Measurements from ENCODE around the gene NEK6. TPM values are rescaled to one million over a fixed set of nuclear protein-coding genes. Genes with fewer than 3 reads are reported as not detected.

Gene NEK6
- total RNA-seq, 1 donor from 2014 or later = 15.7 TPM

DNA sequence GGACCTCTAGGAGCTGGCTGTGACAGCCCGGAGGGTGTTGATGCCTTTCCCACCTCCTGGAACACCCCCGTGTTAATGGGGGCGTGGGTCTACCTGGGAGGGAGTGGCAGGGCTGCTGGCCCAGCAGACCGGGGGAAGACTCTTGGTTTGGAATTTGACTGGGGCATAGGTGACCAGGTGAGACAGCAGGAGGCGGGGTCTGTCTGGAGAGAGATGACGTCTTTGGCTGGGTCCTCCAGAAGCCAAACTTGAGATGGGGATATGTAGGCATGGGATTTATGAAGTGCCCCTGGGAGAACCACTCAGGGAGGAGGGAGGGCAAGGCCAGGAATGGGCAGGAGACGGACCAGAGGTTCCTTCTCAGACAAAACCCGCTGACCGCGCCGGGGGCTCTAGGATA is 42.6 kb downstream of the NEK6 start:
- no peaks in the 10 kb centered on the region for H3K9me3 ChIP-seq (ENCODE audit: control insufficient read depth in 3 of 3, low read length in 3 of 3)
- H3K36me3 ChIP-seq (ENCODE audit: control insufficient read depth in 3 of 3, insufficient read depth in 3 of 3, low read length in 3 of 3) = peaks cover 2 to 15% (median 4%) of the 10 kb centered on the region in 3 donors
- peaks cover 0 to 9% (median 0%) of the 10 kb centered on the region in 3 donors for H3K27me3 ChIP-seq (ENCODE audit: control insufficient read depth in 3 of 3, insufficient read depth in 3 of 3, low read length in 3 of 3)
- H3K4me1 ChIP-seq (ENCODE audit: control insufficient read depth in 3 of 3, insufficient read depth in 3 of 3, low read length in 3 of 3) = peaks cover 26 to 29% (median 26%) of the 10 kb centered on the region in 3 donors
- H3K4me3 ChIP-seq (ENCODE audit: low read length in 3 of 3) = no peak overlapping the region
- H3K9ac ChIP-seq (ENCODE audit: low read depth in 1 of 3, low read length in 3 of 3) = no peak overlapping the region
- no peak overlapping the region for H3K27ac ChIP-seq (ENCODE audit: low read depth, low read length)

GRCh38 chr9:124302921-124303320 is 45.2 kb downstream of the NEK6 start:
- Histone ChIP-seq H3K4me3 (ENCODE audit: low read length in 3 of 3) (no peak overlapping the region), H3K27ac (ENCODE audit: low read depth, low read length) (no peak overlapping the region), H3K4me1 (ENCODE audit: control insufficient read depth in 3 of 3, insufficient read depth in 3 of 3, low read length in 3 of 3) (peaks cover 0 to 5% (median under 1%) of the 10 kb centered on the region in 3 donors), H3K36me3 (ENCODE audit: control insufficient read depth in 3 of 3, insufficient read depth in 3 of 3, low read length in 3 of 3) (peaks cover 2 to 18% (median 4%) of the 10 kb centered on the region in 3 donors), H3K27me3 (ENCODE audit: control insufficient read depth in 3 of 3, insufficient read depth in 3 of 3, low read length in 3 of 3) (peaks cover 0 to 4% (median 0%) of the 10 kb centered on the region in 3 donors), H3K9ac (ENCODE audit: low read depth in 1 of 3, low read length in 3 of 3) (no peak overlapping the region), H3K9me3 (ENCODE audit: control insufficient read depth in 3 of 3, low read length in 3 of 3) (no peaks in the 10 kb centered on the region)

DNA sequence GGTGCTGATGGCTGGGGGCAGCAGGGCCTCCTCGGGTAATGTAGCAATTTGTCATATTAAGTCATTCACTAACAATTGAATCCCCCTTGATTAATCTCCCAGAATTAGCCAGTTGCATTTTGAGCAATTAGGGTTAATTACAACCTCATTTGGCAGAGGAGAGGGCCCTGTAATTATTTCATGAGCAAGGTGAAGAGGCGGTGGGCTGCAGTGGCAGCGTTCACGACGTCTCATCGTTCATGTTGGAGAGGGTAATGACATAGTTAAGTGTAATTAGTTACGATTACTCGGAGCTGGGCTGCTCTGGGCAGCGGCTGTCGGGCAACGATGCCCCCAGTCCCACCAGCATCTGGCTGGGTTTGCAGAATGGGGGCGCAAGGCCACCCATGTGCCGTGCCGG is 46.0 kb downstream of the NEK6 start:
- Histone ChIP-seq H3K27ac (ENCODE audit: low read depth, low read length) (no peak overlapping the region), H3K9ac (ENCODE audit: low read depth in 1 of 3, low read length in 3 of 3) (no peak overlapping the region), H3K4me1 (ENCODE audit: control insufficient read depth in 3 of 3, insufficient read depth in 3 of 3, low read length in 3 of 3) (peaks cover 0 to 4% (median 0%) of the 10 kb centered on the region in 3 donors), H3K4me3 (ENCODE audit: low read length in 3 of 3) (no peak overlapping the region), H3K36me3 (ENCODE audit: control insufficient read depth in 3 of 3, insufficient read depth in 3 of 3, low read length in 3 of 3) (peaks cover 2 to 18% (median 4%) of the 10 kb centered on the region in 3 donors), H3K27me3 (ENCODE audit: control insufficient read depth in 3 of 3, insufficient read depth in 3 of 3, low read length in 3 of 3) (no peaks in the 10 kb centered on the region), H3K9me3 (ENCODE audit: control insufficient read depth in 3 of 3, low read length in 3 of 3) (no peaks in the 10 kb centered on the region)

- no peaks in the 10 kb centered on the region for H3K27me3 ChIP-seq (ENCODE audit: control insufficient read depth in 3 of 3, insufficient read depth in 3 of 3, low read length in 3 of 3)
- no peak overlapping the region for H3K9ac ChIP-seq (ENCODE audit: low read depth in 1 of 3, low read length in 3 of 3)
- no peak overlapping the region for H3K27ac ChIP-seq (ENCODE audit: low read depth, low read length)
- no peak overlapping the region for H3K4me3 ChIP-seq (ENCODE audit: low read length in 3 of 3)
- peaks cover 0 to under 1% (median 0%) of the 10 kb centered on the region in 3 donors for H3K4me1 ChIP-seq (ENCODE audit: control insufficient read depth in 3 of 3, insufficient read depth in 3 of 3, low read length in 3 of 3)
- H3K9me3 ChIP-seq (ENCODE audit: control insufficient read depth in 3 of 3, low read length in 3 of 3) = no peaks in the 10 kb centered on the region
- H3K36me3 ChIP-seq (ENCODE audit: control insufficient read depth in 3 of 3, insufficient read depth in 3 of 3, low read length in 3 of 3) = peaks cover 2 to 18% (median 4%) of the 10 kb centered on the region in 3 donors
Observed at GRCh38 chr9:124304285-124304684, 46.5 kb downstream of the NEK6 start.

DNA sequence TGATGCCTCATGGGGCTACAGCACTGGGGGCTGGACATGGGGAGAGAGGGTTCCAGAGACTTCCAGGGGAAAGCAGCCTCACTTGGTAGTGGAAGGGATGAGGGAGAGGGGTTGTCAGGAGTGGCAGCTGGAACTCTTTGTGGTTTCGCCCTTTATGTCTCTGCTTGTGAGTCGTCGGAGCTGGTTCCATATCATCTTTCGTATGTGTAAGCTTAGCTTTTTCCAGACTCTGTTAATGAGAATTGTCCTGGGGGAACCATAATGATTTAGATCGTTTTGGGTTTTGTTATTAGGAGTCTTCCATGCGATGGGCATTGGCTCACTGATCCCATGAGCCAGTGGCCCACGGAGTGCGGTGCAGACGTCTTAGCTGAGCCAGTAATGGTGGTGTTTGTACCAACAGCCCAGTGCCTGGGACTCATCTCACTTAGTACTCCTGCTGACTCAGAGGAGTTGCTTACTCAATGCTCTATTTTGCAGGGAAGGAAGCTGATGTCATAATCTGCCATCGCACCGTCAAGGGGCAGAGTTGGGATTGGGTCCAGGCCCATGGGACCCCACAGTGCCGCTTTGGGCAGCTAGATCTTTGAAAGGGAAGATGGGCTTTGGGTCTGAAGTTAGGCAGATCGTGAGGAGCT is 48.5 kb downstream of the NEK6 start:
- H3K4me3 ChIP-seq (ENCODE audit: low read length in 3 of 3) = no peak overlapping the region
- H3K27ac ChIP-seq (ENCODE audit: low read depth, low read length) = no peak overlapping the region
- peaks cover 0 to 3% (median 0%) of the 10 kb centered on the region in 3 donors for H3K4me1 ChIP-seq (ENCODE audit: control insufficient read depth in 3 of 3, insufficient read depth in 3 of 3, low read length in 3 of 3)
- H3K36me3 ChIP-seq (ENCODE audit: control insufficient read depth in 3 of 3, insufficient read depth in 3 of 3, low read length in 3 of 3) = peaks cover 2 to 18% (median 4%) of the 10 kb centered on the region in 3 donors
- no peak overlapping the region for H3K9ac ChIP-seq (ENCODE audit: low read depth in 1 of 3, low read length in 3 of 3)
- no peaks in the 10 kb centered on the region for H3K9me3 ChIP-seq (ENCODE audit: control insufficient read depth in 3 of 3, low read length in 3 of 3)
- no peaks in the 10 kb centered on the region for H3K27me3 ChIP-seq (ENCODE audit: control insufficient read depth in 3 of 3, insufficient read depth in 3 of 3, low read length in 3 of 3)

DNA sequence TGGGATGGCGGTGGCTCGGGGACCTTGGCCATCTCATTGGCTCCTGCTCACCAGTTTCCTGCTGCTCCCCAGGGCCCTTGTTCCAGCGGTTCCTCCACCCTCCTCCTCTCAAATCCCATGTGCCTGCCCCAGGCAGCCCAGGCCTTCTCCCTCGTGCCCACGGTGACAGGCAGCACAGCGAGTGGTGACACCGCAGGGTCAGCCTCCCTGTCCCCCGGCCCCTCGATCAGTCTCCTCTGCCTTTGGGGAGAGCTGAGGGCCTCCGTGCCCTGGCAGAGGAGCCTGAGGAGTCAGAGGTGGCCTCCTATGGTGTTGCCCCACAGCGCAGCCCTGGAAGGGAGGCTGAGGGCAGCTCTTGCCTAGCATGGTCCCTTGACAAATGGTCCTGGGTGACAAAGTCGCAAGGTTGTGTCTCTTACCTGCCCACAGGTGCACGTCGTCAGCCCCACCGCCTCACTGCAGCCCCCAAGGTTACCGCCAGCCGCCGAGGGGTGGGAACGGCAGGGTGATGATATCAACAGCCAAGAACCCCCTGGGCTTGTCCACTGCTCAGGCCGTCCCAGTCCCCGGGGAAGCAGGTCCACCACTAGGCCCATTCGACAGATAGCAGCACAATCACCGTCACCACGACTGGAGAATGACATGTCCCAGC is 49.8 kb downstream of the NEK6 start:
- Histone ChIP-seq H3K36me3 (ENCODE audit: control insufficient read depth in 3 of 3, insufficient read depth in 3 of 3, low read length in 3 of 3) (peaks cover 2 to 14% (median 4%) of the 10 kb centered on the region in 3 donors), H3K4me3 (ENCODE audit: low read length in 3 of 3) (no peak overlapping the region), H3K9ac (ENCODE audit: low read depth in 1 of 3, low read length in 3 of 3) (no peak overlapping the region)

GRCh38 chr9:124308606-124309491 is 51.1 kb downstream of the NEK6 start:
- Histone ChIP-seq H3K9ac (ENCODE audit: low read depth in 1 of 3, low read length in 3 of 3) (peak overlapping the region in 1 of 3 donors; percentile 25), H3K27ac (ENCODE audit: low read depth, low read length) (no peak overlapping the region), H3K36me3 (ENCODE audit: control insufficient read depth in 3 of 3, insufficient read depth in 3 of 3, low read length in 3 of 3) (peaks cover 0 to 6% (median under 1%) of the 10 kb centered on the region in 3 donors), H3K27me3 (ENCODE audit: control insufficient read depth in 3 of 3, insufficient read depth in 3 of 3, low read length in 3 of 3) (no peaks in the 10 kb centered on the region), H3K4me3 (ENCODE audit: low read length in 3 of 3) (no peak overlapping the region), H3K4me1 (ENCODE audit: control insufficient read depth in 3 of 3, insufficient read depth in 3 of 3, low read length in 3 of 3) (peaks cover 0 to 3% (median 0%) of the 10 kb centered on the region in 3 donors), H3K9me3 (ENCODE audit: control insufficient read depth in 3 of 3, low read length in 3 of 3) (no peaks in the 10 kb centered on the region)

More for the DNA sequence above, 49.8 kb downstream of the NEK6 start:
- no peaks in the 10 kb centered on the region for H3K27me3 ChIP-seq (ENCODE audit: control insufficient read depth in 3 of 3, insufficient read depth in 3 of 3, low read length in 3 of 3)
- H3K9me3 ChIP-seq (ENCODE audit: control insufficient read depth in 3 of 3, low read length in 3 of 3) = no peaks in the 10 kb centered on the region
- no peak overlapping the region for H3K27ac ChIP-seq (ENCODE audit: low read depth, low read length)
- peaks cover 0 to 3% (median 0%) of the 10 kb centered on the region in 3 donors for H3K4me1 ChIP-seq (ENCODE audit: control insufficient read depth in 3 of 3, insufficient read depth in 3 of 3, low read length in 3 of 3)

GRCh38 chr9:124309667-124310084 is 51.9 kb downstream of the NEK6 start:
- Histone ChIP-seq H3K9ac (ENCODE audit: low read depth in 1 of 3, low read length in 3 of 3) (no peak overlapping the region), H3K9me3 (ENCODE audit: control insufficient read depth in 3 of 3, low read length in 3 of 3) (no peaks in the 10 kb centered on the region), H3K4me1 (ENCODE audit: control insufficient read depth in 3 of 3, insufficient read depth in 3 of 3, low read length in 3 of 3) (peaks cover 0 to 3% (median 0%) of the 10 kb centered on the region in 3 donors), H3K4me3 (ENCODE audit: low read length in 3 of 3) (no peak overlapping the region), H3K36me3 (ENCODE audit: control insufficient read depth in 3 of 3, insufficient read depth in 3 of 3, low read length in 3 of 3) (peaks cover 0 to 4% (median 4%) of the 10 kb centered on the region in 3 donors), H3K27ac (ENCODE audit: low read depth, low read length) (no peak overlapping the region), H3K27me3 (ENCODE audit: control insufficient read depth in 3 of 3, insufficient read depth in 3 of 3, low read length in 3 of 3) (no peaks in the 10 kb centered on the region)

DNA sequence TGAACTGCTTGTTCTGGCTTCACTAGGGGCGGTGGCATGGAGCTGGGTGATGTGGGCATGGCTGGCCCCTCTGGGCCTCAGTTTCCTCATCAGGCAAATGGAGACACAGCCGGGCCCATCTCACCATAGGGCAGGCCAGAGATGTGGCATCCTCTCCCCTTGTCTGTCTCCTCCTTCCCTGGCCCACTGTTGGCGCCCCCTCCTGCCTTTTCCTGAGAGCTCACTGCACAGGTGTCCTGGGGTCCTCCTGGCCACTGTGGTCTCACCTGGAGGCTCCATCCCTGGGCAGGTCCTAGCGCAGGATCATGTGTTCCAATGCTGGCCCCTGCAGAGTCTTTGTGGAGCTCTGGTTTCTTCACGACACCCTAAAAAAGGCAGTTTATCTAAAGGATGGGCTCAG is 53.5 kb downstream of the NEK6 start:
- Histone ChIP-seq H3K36me3 (ENCODE audit: control insufficient read depth in 3 of 3, insufficient read depth in 3 of 3, low read length in 3 of 3) (peaks cover 0 to 4% (median 2%) of the 10 kb centered on the region in 3 donors), H3K4me1 (ENCODE audit: control insufficient read depth in 3 of 3, insufficient read depth in 3 of 3, low read length in 3 of 3) (peaks cover 0 to 3% (median 0%) of the 10 kb centered on the region in 3 donors), H3K27me3 (ENCODE audit: control insufficient read depth in 3 of 3, insufficient read depth in 3 of 3, low read length in 3 of 3) (no peaks in the 10 kb centered on the region), H3K9ac (ENCODE audit: low read depth in 1 of 3, low read length in 3 of 3) (no peak overlapping the region), H3K9me3 (ENCODE audit: control insufficient read depth in 3 of 3, low read length in 3 of 3) (no peaks in the 10 kb centered on the region), H3K4me3 (ENCODE audit: low read length in 3 of 3) (no peak overlapping the region), H3K27ac (ENCODE audit: low read depth, low read length) (no peak overlapping the region)

Data from skeletal muscle tissue (tissue), 4 donors.